ENCODE measurements around the gene PRSS16. TPM values are rescaled to one million over a fixed set of nuclear protein-coding genes. Genes with fewer than 3 reads are reported as not detected.

PRSS16 gene
- total RNA-seq, 1 experiment from 2014 or later = 16.4 TPM

- TF ChIP-seq, protein P1, sequence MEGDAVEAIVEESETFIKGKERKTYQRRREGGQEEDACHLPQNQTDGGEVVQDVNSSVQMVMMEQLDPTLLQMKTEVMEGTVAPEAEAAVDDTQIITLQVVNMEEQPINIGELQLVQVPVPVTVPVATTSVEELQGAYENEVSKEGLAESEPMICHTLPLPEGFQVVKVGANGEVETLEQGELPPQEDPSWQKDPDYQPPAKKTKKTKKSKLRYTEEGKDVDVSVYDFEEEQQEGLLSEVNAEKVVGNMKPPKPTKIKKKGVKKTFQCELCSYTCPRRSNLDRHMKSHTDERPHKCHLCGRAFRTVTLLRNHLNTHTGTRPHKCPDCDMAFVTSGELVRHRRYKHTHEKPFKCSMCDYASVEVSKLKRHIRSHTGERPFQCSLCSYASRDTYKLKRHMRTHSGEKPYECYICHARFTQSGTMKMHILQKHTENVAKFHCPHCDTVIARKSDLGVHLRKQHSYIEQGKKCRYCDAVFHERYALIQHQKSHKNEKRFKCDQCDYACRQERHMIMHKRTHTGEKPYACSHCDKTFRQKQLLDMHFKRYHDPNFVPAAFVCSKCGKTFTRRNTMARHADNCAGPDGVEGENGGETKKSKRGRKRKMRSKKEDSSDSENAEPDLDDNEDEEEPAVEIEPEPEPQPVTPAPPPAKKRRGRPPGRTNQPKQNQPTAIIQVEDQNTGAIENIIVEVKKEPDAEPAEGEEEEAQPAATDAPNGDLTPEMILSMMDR (IDR thresholded peaks at IDR 0.05; ENCODE audit: insufficient read depth in 1 of 2, low read depth in 1 of 2, low read length in 1 of 2, severe bottlenecking in 1 of 2, unreplicated experiment in 1 of 2) = no peak
- ChIA-PET POLR2A (no interaction called here), CTCF (no interaction called here)
- Mint-ChIP-seq H3K27ac (ENCODE audit: unreplicated experiment) (no peak overlapping the region), H3K4me1 (ENCODE audit: low read depth, unreplicated experiment) (peaks cover 9% of the 10 kb centered on the region), H3K27me3 (ENCODE audit: insufficient read depth, unreplicated experiment) (no peaks in the 10 kb centered on the region), H3K9me3 (ENCODE audit: unreplicated experiment) (no peaks in the 10 kb centered on the region), H3K4me3 (ENCODE audit: unreplicated experiment) (no peak overlapping the region), H3K36me3 (ENCODE audit: insufficient read depth, unreplicated experiment) (peaks cover 6% of the 10 kb centered on the region)
- Histone ChIP-seq H3K4me3 (ENCODE audit: low read depth, low read length) (no peak overlapping the region), H3K4me1 (0 out of 2 replicates have a peak, but pooled peaks cover 4% of the 10 kb centered on the region), H3K36me3 (ENCODE audit: control insufficient read depth, insufficient read depth, low read length) (no peaks in the 10 kb centered on the region), H3K27me3 (replicated peaks; ENCODE audit: control insufficient read depth, insufficient read depth, low read length) (no peaks in the 10 kb centered on the region), H3K9me3 (peaks cover 12% of the 10 kb centered on the region)
- intact Hi-C loops (cut with micrococcal nuclease; ENCODE audit: unreplicated experiment) = no loop called here
- DNase-seq = peak; percentile 35 to 42
- no TSS peak for BruUV-seq (replicated peaks)
These were observed 6.1 kb upstream of the PRSS16 start for GRCh38 chr6:27241443-27241842.

DNA sequence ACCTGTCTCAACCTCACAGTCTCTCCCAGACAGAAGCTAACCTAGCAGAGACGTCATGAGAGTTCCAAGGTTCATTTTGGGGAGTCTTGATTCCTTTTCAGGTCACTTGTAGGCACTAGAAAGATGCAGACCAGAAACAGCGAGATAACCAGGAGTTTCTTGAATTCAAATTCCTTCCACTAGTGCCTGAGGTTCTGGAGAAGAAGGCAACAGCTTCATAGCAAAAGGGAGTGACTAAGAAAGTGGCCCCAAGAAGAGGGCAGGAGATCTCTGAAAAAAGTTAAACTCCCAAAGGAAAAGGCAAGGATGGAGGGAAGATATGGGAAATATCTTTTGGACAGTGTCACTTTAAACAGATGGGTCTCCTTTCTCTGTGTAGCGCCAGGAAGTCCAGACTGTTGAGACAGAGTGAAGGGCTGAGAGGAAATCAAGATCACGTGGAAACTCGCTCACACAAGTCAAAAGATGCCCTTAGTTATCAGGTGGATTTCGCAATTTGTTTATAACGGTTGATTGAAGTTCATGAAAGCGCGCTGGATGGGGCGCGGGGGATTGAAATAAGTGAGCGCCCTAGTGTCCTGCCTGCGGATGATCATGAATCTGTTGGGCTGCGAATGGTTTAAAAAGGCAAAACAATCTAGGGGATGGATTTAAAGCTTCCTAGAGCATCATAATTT is 4.8 kb upstream of the PRSS16 start:
- no peak overlapping the region for H3K4me3 Mint-ChIP-seq (ENCODE audit: unreplicated experiment)
- Histone ChIP-seq H3K4me1 (0 out of 2 replicates have a peak, but pooled peaks cover 4% of the 10 kb centered on the region), H3K4me3 (ENCODE audit: low read depth, low read length) (no peak overlapping the region), H3K9me3 (peaks cover 12% of the 10 kb centered on the region), H3K36me3 (ENCODE audit: control insufficient read depth, insufficient read depth, low read length) (no peaks in the 10 kb centered on the region), H3K27me3 (replicated peaks; ENCODE audit: control insufficient read depth, insufficient read depth, low read length) (no peaks in the 10 kb centered on the region)
- no peaks in the 10 kb centered on the region for H3K27me3 Mint-ChIP-seq (ENCODE audit: insufficient read depth, unreplicated experiment)
- H3K27ac Mint-ChIP-seq (ENCODE audit: unreplicated experiment) = no peak overlapping the region
- ChIA-PET CTCF (no interaction called here), POLR2A (no interaction called here)
- no peaks in the 10 kb centered on the region for H3K4me1 Mint-ChIP-seq (ENCODE audit: low read depth, unreplicated experiment)
- BruUV-seq (replicated peaks) = no TSS peak
- intact Hi-C loops (cut with micrococcal nuclease; ENCODE audit: unreplicated experiment) = no loop called here
- DNase-seq = no peak
- TF ChIP-seq, protein P1 (IDR thresholded peaks at IDR 0.05; ENCODE audit: insufficient read depth in 1 of 2, low read depth in 1 of 2, low read length in 1 of 2, severe bottlenecking in 1 of 2, unreplicated experiment in 1 of 2) = no peak
- H3K9me3 Mint-ChIP-seq (ENCODE audit: unreplicated experiment) = no peaks in the 10 kb centered on the region
- H3K36me3 Mint-ChIP-seq (ENCODE audit: insufficient read depth, unreplicated experiment) = no peaks in the 10 kb centered on the region

GRCh38 chr6:27248783-27249182 is 1.3 kb downstream of the PRSS16 start:
- Mint-ChIP-seq H3K36me3 (ENCODE audit: insufficient read depth, unreplicated experiment) (peaks cover 9% of the 10 kb centered on the region), H3K9me3 (ENCODE audit: unreplicated experiment) (no peaks in the 10 kb centered on the region), H3K27me3 (ENCODE audit: insufficient read depth, unreplicated experiment) (no peaks in the 10 kb centered on the region), H3K4me1 (ENCODE audit: low read depth, unreplicated experiment) (peaks cover 13% of the 10 kb centered on the region), H3K27ac (ENCODE audit: unreplicated experiment) (no peak overlapping the region), H3K4me3 (ENCODE audit: unreplicated experiment) (no peak overlapping the region)
- Histone ChIP-seq H3K9me3 (peaks cover 5% of the 10 kb centered on the region; the same call in 1 of the 2 replicates), H3K4me3 (ENCODE audit: low read depth, low read length) (no peak overlapping the region), H3K27me3 (replicated peaks; ENCODE audit: control insufficient read depth, insufficient read depth, low read length) (no peaks in the 10 kb centered on the region), H3K36me3 (ENCODE audit: control insufficient read depth, insufficient read depth, low read length) (no peaks in the 10 kb centered on the region), H3K4me1 (peaks cover 7% of the 10 kb centered on the region; the same call in 1 of the 2 replicates)
- TF ChIP-seq, protein P1 (IDR thresholded peaks at IDR 0.05; ENCODE audit: insufficient read depth in 1 of 2, low read depth in 1 of 2, low read length in 1 of 2, severe bottlenecking in 1 of 2, unreplicated experiment in 1 of 2) = no peak
- ChIA-PET POLR2A (no interaction called here), CTCF (no interaction called here)
- no peak for DNase-seq
- no TSS peak for BruUV-seq (replicated peaks)
- intact Hi-C loops (cut with micrococcal nuclease; ENCODE audit: unreplicated experiment) = no loop called here

Data from Caco-2 (cell line).